NCI-H774 (cell line): ENCODE results near the gene MT1A.
"Not testable (repeated sequence)": the region's sequence is repeated elsewhere in the genome, so short reads cannot be mapped to it uniquely, and the experiment has no call there.

ENCODE experiments used
- DNase-seq: peaks from one replicate; lab custom pipeline; 2025; lab: John Stamatoyannopoulos, UW

MT1A gene

DNA sequence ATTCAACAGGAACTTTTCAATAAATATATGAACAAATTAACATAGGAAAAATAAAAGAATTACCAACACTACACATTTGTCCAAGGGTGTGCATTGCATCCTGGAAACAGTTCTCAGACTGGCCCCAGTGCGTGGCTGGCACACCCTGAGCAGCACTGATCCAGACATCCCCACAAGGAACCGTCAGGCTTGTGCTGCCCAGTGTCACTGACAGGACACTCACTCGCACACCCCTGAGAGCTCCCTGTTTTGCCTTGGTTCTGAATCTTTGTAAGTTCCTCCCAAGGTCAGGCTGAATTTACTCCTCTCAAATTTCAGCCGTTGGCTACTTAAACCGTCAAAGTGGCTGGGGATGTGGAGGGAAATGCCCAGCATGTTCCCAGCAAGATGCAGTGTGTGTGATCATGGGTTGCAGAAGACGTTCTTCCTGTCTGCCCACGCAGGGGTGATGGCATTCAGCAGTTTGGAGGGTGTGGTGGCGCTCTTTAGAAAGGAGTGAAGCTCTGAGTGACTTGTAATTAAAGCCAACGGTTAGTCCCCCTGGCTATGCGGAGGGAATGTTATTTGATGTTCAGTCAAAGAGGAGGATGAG lies 28.4 kb upstream of the MT1A start:
- DNase-seq: no peak

DNA sequence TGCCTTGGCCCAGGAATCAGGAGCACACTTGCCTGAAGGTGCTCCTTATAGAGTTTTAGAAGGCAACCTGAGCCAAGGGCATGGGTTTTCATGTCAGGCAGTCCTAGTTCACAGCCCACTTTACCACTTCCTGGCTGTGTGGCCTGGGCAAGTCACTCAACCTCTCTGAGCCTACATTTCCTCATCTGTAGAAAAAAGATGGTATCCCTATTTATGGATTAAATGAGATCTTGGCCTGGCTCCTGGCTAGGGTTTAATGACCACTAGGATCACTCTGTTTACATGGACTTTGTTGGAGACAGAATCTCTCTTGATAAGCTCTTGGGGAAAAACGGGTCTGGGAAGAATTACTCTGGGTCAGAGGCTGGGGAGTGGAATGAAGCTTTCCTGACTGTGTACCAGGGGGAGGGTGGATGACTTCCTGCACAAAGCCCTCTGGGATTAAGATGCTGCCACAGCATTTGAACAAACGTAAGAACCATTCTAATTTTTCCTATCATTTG lies 27.8 kb upstream of the MT1A start:
- no peak for DNase-seq

DNA sequence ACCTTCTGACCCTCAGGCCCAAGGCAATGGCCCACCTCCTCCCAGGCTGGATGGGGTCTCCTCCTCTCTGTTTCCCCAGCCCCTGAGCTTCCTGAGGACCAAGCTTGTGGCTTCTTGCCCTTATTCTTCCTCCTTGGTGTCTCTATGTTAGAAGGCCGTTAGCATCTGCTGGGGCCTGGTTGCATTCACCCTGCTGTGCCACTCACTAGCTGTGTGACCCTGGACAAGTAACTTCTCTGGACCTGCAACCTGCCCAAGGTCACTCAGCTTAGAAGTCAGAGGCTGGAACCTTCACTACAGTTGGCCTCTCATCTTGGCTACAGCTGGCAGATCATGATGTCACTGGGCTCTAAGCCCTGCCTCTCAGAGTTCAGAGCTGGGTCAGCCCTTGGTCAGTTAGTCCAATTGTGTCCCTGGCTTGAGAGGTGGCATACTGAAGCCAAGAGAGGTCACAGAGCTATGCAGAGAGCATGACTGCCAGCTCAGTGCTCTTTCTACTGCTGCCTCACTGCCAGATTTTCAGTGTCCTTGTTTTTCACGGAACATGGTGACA lies 27.1 kb upstream of the MT1A start:
- no peak for DNase-seq

DNA sequence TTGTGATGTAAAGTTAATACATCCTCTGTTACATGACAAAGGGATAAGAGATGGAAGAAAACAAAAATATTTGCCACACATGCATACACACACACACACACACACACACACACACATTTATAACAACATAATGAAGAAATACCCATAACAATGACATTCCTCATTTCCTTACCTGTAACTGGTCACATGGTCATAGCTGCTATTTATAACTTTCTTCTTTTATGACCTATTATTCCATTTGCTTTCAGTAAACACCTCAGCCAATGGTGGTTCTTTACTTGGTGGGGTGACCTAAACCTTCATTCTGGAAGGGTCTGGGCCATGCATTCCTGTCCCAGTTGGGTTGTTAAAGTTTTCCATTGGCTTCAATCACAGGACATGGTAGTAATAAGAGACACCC lies 24.8 kb upstream of the MT1A start:
- DNase-seq: no peak

DNA sequence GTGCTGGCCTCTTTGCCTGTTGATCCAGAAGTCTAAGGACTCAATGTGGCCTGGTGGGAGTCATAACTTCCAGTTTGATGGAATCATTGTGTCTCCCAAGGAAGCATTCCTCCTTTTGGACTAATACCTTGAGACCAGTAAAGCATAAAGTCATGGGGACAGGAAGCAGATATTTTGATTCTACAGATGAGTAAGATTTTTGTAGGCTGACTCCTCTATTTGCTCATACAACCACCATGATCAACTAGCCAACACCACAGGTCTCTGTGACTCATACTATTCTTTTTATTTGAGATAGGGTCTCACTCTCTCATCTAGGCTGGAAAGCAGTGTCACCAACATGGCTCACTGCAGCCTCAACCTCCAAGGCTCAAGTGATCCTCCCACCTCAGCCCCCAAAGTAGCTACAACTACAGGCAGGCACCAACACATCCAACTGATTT lies 23.9 kb upstream of the MT1A start:
- DNase-seq: no peak

DNA sequence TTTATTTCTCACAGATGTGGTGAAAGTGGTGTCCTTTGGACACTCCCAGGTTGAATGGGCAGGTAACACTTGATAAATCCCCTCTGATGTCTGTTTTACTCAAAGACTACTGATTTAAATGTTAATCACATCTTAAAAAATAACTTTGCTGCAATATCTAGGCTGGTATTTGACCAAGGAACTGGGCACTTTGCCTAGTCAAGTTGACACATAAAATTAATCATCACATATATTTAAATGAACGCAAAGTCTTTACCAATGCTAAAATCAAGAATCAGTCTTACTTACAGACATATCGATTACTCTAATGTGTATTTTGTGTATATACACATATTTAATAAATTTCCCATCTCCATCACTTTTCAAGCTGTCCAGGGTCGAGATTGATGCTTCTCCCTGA lies 23.1 kb upstream of the MT1A start:
- DNase-seq: no peak

DNA sequence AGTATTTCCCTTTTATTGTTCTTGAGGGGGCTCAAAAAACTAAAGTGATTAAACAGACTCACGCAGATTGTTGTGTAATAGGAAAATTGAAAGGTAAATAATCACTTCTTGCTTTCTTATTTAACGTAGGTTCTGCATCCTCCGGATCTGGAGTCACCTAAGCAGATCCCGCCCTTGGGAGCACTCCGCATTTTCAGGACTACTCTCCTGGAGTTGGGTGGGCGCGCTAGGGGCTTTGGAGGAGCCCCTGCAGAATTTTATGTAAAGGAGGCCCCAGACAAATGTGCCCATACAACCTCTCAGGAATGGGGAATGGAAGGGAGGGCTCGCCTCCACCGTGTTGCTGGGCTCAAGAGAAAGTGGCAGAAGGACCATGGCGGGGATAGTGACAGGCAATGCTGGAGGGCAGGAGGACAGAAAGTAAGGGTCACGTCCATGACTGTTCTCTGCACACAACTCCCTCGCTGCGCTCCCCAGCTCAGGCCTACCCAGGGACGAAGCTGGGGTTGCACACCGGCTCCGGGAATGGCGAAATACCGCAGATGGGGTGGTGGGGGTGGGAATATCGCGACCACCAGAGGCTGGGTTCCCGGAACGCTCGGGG lies 21.8 kb upstream of the MT1A start:
- no peak for DNase-seq

DNA sequence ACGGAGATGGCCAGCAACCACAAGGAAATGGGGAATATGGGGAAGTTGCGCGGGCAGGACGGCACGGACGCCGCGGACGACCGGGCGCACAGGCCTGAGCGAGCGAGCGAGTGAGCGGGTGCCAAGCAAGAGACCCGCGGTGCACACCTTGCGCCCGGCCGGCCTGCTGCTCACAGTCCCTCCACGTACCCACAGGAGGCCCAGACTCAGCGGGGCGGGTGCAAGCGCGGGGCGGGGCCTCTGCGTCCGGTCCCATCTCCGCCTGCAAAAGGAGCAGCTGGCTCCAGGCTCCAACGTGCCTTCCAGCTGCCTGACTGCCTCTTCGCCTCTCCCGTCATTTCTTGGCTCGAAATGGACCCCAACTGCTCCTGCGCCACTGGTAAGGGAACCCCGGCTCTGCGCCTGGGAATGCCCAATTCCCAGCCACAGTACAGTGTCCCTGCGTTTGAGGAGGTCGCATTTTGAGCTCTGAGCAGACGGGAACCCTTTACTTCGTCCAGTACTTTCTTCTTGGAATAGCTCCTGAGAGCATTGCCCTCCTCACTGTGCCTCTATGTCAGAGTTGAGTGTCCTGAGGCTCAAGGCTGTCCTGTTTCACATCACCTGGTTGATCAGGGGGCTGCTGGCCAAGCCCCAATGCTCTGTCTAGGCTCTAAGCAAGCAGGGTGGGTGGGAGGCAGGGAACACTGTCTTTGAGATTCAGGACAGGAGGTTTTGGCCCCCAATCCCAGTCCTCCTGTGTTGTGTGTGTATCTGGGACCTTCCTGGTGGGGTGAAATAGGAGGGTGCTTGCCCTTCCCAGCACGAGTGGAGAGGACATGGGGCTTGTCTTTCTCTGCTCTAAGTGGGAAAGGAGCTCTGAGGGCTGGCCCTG lies 21.0 kb upstream of the MT1A start:
- DNase-seq: no peak

DNA sequence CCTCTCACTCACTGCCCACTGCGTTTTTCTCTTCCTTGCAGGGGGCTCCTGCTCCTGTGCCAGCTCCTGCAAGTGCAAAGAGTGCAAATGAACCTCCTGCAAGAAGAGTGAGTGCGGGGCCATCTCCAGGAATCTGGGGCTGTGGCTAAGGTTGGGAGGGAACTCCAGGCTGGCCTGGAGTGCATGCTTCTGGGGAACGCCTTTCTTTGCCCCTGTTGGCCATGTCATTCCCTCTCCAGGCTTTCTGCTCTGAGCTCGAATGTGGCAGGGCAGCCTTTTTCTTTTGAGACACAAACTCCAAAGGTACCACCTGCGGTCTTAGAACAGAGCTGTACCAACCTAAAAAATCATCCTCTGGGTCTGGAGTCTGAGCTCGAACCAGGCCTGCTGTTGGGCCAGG lies 20.3 kb upstream of the MT1A start:
- DNase-seq: no peak

DNA sequence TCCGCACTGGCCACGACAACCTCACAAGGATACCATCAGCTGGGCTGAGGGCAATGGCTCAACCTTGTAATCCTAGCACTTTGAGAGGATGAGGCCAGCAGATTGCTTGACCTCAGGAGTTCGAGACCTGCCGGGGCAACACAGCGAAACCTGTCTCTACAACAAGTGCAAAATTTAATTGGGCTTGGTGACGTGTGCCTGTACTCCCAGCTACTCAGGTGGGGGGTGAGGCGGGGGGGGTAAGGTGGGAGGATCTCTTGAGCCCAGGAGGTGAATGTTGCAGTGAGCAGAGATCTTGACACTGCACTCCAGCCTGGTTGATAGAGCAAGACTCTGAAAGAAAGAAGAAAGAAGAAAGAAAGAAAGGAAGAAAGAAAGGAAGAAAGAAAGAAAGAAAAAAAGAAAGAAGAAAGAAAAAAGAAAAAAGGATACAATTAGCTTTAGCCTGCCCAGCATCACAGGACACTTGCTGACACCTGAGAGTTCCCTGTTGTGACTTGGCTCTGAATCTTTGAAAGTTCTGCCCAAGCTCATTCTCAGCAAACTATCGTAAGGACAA lies 18.0 kb upstream of the MT1A start:
- DNase-seq: no peak

DNA sequence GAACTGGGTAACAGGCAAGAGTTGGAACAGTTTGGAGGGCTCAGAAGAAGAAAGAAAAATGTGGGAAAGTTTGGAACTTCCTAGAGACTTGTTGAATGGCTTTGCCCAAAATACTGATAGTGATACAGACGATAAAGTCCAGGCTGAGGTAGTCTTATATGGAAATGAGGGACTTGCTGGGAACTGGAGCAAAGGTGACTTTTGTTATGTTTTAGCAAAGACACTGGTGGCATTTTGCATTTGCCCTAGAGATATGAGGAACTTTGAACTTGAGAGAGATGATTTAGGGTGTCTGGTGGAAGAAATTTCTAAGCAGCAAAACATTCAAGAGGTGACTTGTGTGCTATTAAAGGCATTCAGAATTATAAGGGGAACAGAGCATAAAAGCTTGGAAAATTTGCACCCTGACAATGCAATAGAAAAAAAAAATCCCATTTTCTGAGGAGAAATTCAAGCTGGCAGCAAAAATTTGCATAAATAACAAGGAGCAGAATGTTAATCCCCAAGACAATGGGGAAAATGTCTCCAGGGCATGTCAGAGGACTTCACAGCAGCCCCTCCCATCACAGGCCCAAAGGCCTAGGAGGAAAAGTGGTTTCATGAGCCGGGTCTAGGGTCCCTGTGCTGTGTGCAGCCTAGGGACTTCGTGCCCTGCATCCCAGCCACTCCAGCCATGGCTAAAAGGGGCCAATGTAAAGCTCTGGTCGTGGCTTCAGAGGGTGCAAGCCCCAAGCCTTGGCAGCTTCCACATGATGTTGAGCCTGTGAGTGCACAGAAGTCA lies 16.6 kb upstream of the MT1A start:
- DNase-seq: not testable (repeated sequence)

DNA sequence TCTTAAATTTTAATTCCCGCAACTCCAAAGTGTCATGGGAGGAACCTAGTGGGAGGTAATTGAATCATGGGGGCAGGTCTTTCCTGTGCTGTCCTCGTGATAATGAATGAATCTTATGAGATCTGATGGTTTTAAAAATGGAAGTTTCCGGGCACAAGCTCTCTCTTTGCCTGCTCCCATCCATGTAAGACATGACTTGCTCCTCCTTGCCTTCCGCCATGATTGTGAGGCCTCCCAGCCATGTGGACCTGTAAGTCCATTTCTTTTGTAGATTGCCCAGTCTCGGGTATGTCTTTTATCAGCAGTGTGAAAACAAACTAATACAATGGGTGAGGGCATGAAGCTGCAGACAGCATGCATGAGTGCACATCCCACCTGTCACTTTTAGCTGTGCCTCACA lies 15.3 kb upstream of the MT1A start:
- not testable (repeated sequence) for DNase-seq

DNA sequence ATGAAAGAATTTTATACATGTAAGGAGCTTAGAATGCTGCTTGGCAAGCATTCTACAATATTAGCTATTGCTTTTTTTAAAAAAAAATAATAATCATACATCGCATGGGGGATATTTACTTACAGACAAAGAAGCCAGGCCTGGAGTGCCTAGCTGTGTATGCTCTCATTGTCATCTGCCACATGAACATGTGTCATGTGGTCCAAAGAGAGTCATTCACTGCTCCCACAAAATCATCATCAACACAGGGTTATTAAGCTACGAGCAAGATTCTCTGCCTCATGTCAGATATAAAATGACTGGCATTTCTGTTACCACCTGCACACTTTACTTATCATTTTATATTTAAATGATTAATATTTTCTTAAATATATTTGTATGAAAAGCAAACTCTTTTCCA lies 14.8 kb upstream of the MT1A start:
- DNase-seq: no peak

DNA sequence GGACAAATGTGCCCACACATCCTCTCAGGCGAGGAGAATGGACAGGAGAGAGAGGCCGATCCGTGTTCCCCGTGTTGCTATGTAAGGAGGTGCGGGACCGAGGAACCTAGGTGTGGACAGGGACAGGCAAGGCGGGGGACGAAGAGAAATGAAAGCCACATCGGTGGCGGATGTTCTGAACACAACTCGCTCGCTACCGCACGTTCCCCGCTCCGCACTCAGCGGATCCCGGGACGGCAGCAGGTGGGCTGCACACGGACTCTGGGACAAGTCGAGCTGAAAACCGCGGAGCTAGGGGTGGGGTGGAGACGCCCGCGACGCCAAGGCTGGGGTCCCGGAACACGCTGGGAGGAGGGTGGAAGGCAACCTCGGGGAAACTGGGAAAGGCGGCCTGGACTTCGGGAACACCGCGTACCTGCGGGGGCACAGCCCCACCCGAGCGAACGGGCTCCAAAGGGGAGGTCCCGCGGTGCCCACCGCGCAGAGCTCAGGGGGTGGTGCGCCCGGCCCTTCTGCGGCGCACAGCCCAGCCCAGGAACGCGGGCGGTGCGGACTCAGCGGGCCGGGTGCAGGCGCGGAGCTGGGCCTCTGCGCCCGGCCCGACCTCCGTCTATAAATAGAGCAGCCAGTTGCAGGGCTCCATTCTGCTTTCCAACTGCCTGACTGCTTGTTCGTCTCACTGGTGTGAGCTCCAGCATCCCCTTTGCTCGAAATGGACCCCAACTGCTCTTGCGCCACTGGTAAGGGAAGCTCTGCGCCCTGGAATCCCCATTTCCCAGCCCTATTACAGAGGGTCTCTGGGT lies 13.1 kb upstream of the MT1A start, which contains the start of gene MT1E:
MT1E (plus strand) TSS at position 642 of the 803 bp plus-strand sequence; CDS start at position 713, 71 bp downstream.
- peak; percentile 69 for DNase-seq

DNA sequence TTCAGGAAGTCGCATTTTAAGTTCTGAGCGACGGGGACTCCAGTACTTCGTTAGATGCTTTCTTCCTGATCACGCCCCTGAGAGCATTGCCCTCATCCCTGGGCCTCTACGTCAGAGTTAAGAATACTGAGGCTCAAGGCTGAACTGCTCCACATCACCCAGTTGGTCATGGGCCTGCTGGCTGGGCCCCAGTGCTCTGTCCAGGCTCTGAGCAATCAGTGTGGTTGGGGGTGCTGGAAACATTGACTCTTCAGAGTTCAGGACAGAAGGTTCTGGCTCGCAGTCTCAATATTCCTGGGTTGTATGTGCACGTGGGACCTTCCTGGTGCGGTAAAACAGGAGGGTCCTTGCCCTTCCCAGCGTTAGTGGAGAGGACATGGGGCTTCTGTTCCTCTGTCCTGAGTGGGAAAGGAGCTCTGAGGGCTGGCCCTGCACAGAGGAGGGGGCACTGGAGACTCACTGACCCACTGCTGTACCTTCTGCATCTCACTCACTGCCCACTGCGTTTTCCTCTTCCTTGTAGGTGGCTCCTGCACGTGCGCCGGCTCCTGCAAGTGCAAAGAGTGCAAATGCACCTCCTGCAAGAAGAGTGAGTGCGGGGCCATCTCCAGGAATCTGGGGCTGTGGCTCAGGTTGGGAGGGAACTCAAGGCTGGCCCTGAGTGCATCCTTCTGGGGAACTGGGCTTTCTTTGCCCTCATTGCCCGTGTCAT lies 12.4 kb upstream of the MT1A start:
- DNase-seq: no peak

DNA sequence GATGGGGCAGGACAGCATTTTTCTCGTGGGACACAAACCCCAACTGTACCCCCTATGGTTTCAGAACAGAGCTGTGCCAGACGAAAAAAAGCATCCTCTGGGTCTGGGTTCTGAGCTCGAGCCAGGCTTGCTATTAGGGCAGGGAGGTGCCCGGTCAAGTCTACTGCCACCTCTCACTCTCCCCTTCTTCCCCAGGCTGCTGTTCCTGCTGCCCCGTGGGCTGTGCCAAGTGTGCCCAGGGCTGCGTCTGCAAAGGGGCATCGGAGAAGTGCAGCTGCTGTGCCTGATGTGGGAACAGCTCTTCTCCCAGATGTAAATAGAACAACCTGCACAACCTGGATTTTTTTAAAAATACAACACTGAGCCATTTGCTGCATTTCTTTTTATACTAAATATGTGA lies 11.8 kb upstream of the MT1A start:
- no peak for DNase-seq

DNA sequence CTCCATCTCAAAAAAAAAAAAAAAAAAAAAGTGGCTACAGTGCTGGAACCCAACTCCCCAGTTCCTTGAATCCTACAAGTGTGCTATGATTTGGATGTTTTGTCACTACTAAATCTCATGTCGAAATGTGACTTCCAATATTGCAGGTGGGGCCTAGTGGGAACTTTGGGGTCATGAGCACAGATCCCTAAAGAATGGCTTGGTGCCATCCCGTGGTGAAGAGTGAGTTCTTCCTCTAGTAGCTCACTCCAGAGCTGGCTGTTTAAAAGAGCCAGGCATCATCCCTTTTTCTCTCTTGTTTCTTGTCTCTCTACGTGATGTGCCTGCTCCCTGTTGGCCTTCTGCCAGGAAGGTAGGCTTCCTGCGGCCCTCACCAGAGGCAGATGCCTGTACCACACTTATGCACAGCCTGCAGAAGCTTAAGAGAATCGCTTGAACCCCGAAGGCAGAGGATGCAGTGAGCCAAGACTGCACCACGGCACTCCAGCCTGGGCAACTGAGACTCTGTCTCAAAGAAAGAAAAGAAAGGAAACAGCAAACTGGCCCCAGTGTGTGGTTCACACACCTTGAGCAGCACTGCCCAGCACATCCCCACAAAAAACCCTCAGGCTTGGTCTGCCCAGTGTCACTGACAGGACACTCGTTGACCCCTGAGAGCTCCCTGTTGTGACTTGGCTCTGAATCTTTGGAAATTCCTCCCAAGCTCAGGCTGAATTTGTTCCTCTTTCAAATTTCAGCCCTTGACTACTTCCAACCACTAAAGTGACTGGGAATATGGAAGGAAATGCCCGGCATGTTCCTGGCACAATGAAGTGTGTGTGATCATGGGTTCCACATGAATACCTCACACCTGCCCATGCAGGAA lies 9.7 kb upstream of the MT1A start:
- DNase-seq: no peak

DNA sequence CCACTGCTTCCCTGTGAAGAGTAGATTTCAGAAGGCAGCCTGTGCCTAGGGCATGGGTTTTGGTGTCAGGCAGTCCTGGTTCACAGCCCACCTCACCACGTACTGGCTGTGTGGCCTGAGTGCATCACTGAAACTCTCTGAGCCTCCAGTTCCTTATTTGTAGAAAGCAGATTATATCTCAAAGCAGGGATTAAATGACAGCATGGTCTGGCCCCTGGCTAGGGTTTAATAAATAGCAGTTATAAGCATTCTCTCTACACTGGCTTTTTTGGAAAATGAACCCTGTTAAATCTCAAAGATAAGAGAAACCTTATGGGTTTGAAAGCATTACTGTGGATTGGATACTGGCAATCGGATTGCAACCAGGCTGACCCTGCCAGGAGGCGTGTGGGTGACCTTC lies 8.9 kb upstream of the MT1A start:
- DNase-seq: no peak

DNA sequence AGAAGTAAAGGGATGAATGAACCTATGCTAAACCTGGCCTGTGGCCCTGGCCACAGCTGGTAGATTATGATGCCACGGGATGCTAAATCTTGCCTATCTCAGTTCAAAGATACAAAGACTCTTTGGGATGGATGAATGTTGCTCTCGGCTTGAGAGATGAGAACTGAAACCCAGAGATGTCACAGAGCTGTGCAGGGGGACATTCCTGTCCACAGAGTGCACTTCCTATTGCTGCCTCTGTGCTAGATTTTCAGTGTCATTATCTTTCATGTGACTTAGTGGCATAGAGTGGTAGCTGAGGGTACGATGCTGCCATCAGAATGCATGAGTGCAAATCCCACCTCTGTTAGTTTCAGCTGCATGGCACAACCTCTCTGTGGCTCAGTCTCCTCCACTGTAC lies 8.3 kb upstream of the MT1A start:
- DNase-seq: no peak
